Stimulated activated CD8-positive, alpha-beta memory T cell treated with anti-CD3 and anti-CD28 coated beads, Interleukin-15, amount 100 ng/mL, for 4 hours (primary cell): ENCODE results near the gene MRPL19.

ENCODE experiments used
- DNase-seq, 2 donors: peaks; one replicate each; pipeline ENCODE4 v3.0.0-alpha.2; 2020; ENCODE audit warnings: low read depth in 2 of 2

The MRPL19 gene

GRCh38 chr2:75736276-75736675, 89.7 kb downstream of the MRPL19 start:
- no peak for DNase-seq

- no peak for DNase-seq
These were observed 91.4 kb downstream of the MRPL19 start for GRCh38 chr2:75737961-75738360.
